ENCODE data around the gene SLC38A5. TPM values are rescaled to one million over a fixed set of nuclear protein-coding genes. Genes with fewer than 3 reads are reported as not detected.

The SLC38A5 gene
- total RNA-seq, 1 donor from 2014 or later, result 36.0 TPM

GRCh38 chrX:48475774-48476577, 5.9 kb upstream of the SLC38A5 start, which contains the start of gene FTSJ1:
TSS of gene FTSJ1 (plus strand) at chrX:48476199. CDS start at chrX:48478048, 1,849 bp downstream.
- FAIRE-seq (peak; percentile 98), DNase-seq (ENCODE audit: low read depth) (peak; percentile 90)
- TF ChIP-seq EZH2 (IDR thresholded peaks at IDR 0.05; ENCODE audit: insufficient read depth, low read length) (no peak), CTCF (IDR thresholded peaks at IDR 0.05; ENCODE audit: insufficient read depth, low read depth, low read length) (no peak)
- Histone ChIP-seq H3K27me3 (ENCODE audit: insufficient read depth, low read length) (no peaks in the 10 kb centered on the region), H3K36me3 (ENCODE audit: insufficient read depth, low read length) (peaks cover 3% of the 10 kb centered on the region), H3K27ac (ENCODE audit: low read depth, low read length) (peak within 1 kb of the TSS; percentile 95), H3K4me1 (ENCODE audit: insufficient read depth, low read length) (peaks cover 10% of the 10 kb centered on the region), H3K4me3 (ENCODE audit: insufficient read depth, low read depth, low read length) (peak within 1 kb of the TSS; percentile 91), H4K20me1 (ENCODE audit: insufficient read depth, low read length) (peaks cover 25% of the 10 kb centered on the region), H3K79me2 (ENCODE audit: insufficient read depth, low read length) (peaks cover 55% of the 10 kb centered on the region), H3K9ac (ENCODE audit: low read length) (peak within 1 kb of the TSS; percentile 100), H2AFZ (ENCODE audit: low read depth, low read length) (peak within 1 kb of the TSS; percentile 69), H3K9me3 (ENCODE audit: insufficient read depth, low read depth, low read length) (no peaks in the 10 kb centered on the region), H3K4me2 (ENCODE audit: low read length) (peak within 1 kb of the TSS; percentile 98)
- Mint-ChIP-seq H3K9me3 (ENCODE audit: unreplicated experiment) (peaks cover 2% of the 10 kb centered on the region), H3K4me3 (ENCODE audit: unreplicated experiment) (peak within 1 kb of the TSS; percentile 89), H3K36me3 (ENCODE audit: low read depth, unreplicated experiment) (peaks cover 6% of the 10 kb centered on the region), H3K4me1 (ENCODE audit: low read depth, unreplicated experiment) (peaks cover 17% of the 10 kb centered on the region), H3K27ac (ENCODE audit: unreplicated experiment) (peak within 1 kb of the TSS; percentile 95), H3K27me3 (ENCODE audit: low read depth, unreplicated experiment) (no peaks in the 10 kb centered on the region)

GRCh38 chrX:48475296-48475695, 5.2 kb upstream of the SLC38A5 start:
- H3K27ac Mint-ChIP-seq (ENCODE audit: unreplicated experiment), result peak overlapping the region; percentile 22
- H3K4me3 ChIP-seq (ENCODE audit: insufficient read depth, low read depth, low read length), result peak overlapping the region; percentile 91
- H4K20me1 ChIP-seq (ENCODE audit: insufficient read depth, low read length), result peaks cover 21% of the 10 kb centered on the region
- FAIRE-seq (peak; percentile 5), DNase-seq (ENCODE audit: low read depth) (no peak)
- peaks cover 14% of the 10 kb centered on the region for H3K4me1 Mint-ChIP-seq (ENCODE audit: low read depth, unreplicated experiment)
- peaks cover 2% of the 10 kb centered on the region for H3K9me3 Mint-ChIP-seq (ENCODE audit: unreplicated experiment)
- peak overlapping the region; percentile 95 for H3K27ac ChIP-seq (ENCODE audit: low read depth, low read length)
- peaks cover 50% of the 10 kb centered on the region for H3K79me2 ChIP-seq (ENCODE audit: insufficient read depth, low read length)
- H3K9me3 ChIP-seq (ENCODE audit: insufficient read depth, low read depth, low read length), result no peaks in the 10 kb centered on the region
- H2AFZ ChIP-seq (ENCODE audit: low read depth, low read length), result peak overlapping the region; percentile 62
- H3K27me3 ChIP-seq (ENCODE audit: insufficient read depth, low read length), result no peaks in the 10 kb centered on the region
- H3K4me3 Mint-ChIP-seq (ENCODE audit: unreplicated experiment), result peak overlapping the region; percentile 89
- peaks cover 10% of the 10 kb centered on the region for H3K4me1 ChIP-seq (ENCODE audit: insufficient read depth, low read length)
- TF ChIP-seq EZH2 (IDR thresholded peaks at IDR 0.05; ENCODE audit: insufficient read depth, low read length), result no peak
- TF ChIP-seq CTCF (IDR thresholded peaks at IDR 0.05; ENCODE audit: insufficient read depth, low read depth, low read length), result no peak
- peak overlapping the region; percentile 98 for H3K4me2 ChIP-seq (ENCODE audit: low read length)
- peaks cover 3% of the 10 kb centered on the region for H3K36me3 ChIP-seq (ENCODE audit: insufficient read depth, low read length)
- H3K9ac ChIP-seq (ENCODE audit: low read length), result peak overlapping the region; percentile 100
- peaks cover 1% of the 10 kb centered on the region for H3K36me3 Mint-ChIP-seq (ENCODE audit: low read depth, unreplicated experiment)
- no peaks in the 10 kb centered on the region for H3K27me3 Mint-ChIP-seq (ENCODE audit: low read depth, unreplicated experiment)

- H3K4me1 Mint-ChIP-seq (ENCODE audit: low read depth, unreplicated experiment), result peaks cover 13% of the 10 kb centered on the region
- peak overlapping the region; percentile 98 for H3K4me2 ChIP-seq (ENCODE audit: low read length)
- peaks cover 10% of the 10 kb centered on the region for H3K4me1 ChIP-seq (ENCODE audit: insufficient read depth, low read length)
- no peak for DNase-seq (ENCODE audit: low read depth)
- H3K27me3 ChIP-seq (ENCODE audit: insufficient read depth, low read length), result no peaks in the 10 kb centered on the region
- H3K36me3 ChIP-seq (ENCODE audit: insufficient read depth, low read length), result peaks cover 3% of the 10 kb centered on the region
- H3K79me2 ChIP-seq (ENCODE audit: insufficient read depth, low read length), result peaks cover 50% of the 10 kb centered on the region
- no peak for TF ChIP-seq CTCF (IDR thresholded peaks at IDR 0.05; ENCODE audit: insufficient read depth, low read depth, low read length)
- TF ChIP-seq EZH2 (IDR thresholded peaks at IDR 0.05; ENCODE audit: insufficient read depth, low read length), result no peak
- peak overlapping the region; percentile 89 for H3K4me3 Mint-ChIP-seq (ENCODE audit: unreplicated experiment)
- peak overlapping the region; percentile 91 for H3K4me3 ChIP-seq (ENCODE audit: insufficient read depth, low read depth, low read length)
- H3K27ac ChIP-seq (ENCODE audit: low read depth, low read length), result no peak overlapping the region
- FAIRE-seq, result no peak
- H3K9me3 ChIP-seq (ENCODE audit: insufficient read depth, low read depth, low read length), result no peaks in the 10 kb centered on the region
- no peak overlapping the region for H2AFZ ChIP-seq (ENCODE audit: low read depth, low read length)
- peaks cover 21% of the 10 kb centered on the region for H4K20me1 ChIP-seq (ENCODE audit: insufficient read depth, low read length)
- H3K36me3 Mint-ChIP-seq (ENCODE audit: low read depth, unreplicated experiment), result no peaks in the 10 kb centered on the region
- H3K27me3 Mint-ChIP-seq (ENCODE audit: low read depth, unreplicated experiment), result no peaks in the 10 kb centered on the region
- peak overlapping the region; percentile 100 for H3K9ac ChIP-seq (ENCODE audit: low read length)
- H3K9me3 Mint-ChIP-seq (ENCODE audit: unreplicated experiment), result peaks cover 2% of the 10 kb centered on the region
- no peak overlapping the region for H3K27ac Mint-ChIP-seq (ENCODE audit: unreplicated experiment)
These were observed 4.5 kb upstream of the SLC38A5 start for GRCh38 chrX:48474581-48474980.
